HEK293T (cell line): Measurements from ENCODE around the gene DCTN3.

Source experiments
- BHLHE40 ChIP-seq: fragments of 450-650 bp; IDR thresholded peaks from 2 replicates; pipeline ENCODE4 v1.6.1; 2016; ENCODE audit warnings: mild to moderate bottlenecking, moderate library complexity, borderline replicate concordance
- CTBP1 ChIP-seq: fragments of 450-650 bp; IDR thresholded peaks from 2 replicates; pipeline ENCODE4 v1.6.1; 2016; ENCODE audit warnings: borderline replicate concordance
- FOXA1 ChIP-seq: fragments of 450-650 bp; IDR thresholded peaks from 2 replicates; pipeline ENCODE4 v1.6.1; 2016; ENCODE audit warnings: mild to moderate bottlenecking
- FOXM1 ChIP-seq: fragments of 450-650 bp; IDR thresholded peaks from 2 replicates; pipeline ENCODE4 v1.6.1; 2017; ENCODE audit warnings: mild to moderate bottlenecking, borderline replicate concordance
- LEF1 ChIP-seq: fragments of 450-650 bp; IDR thresholded peaks from 2 replicates; pipeline ENCODE4 v1.6.1; 2017; ENCODE audit warnings: mild to moderate bottlenecking, borderline replicate concordance
- NFRKB ChIP-seq: fragments of 450-650 bp; IDR thresholded peaks from 2 replicates; pipeline ENCODE4 v1.6.1; 2016; ENCODE audit warnings: mild to moderate bottlenecking, moderate library complexity
- SP1 ChIP-seq: fragments of 450-650 bp; IDR thresholded peaks from 2 replicates; pipeline ENCODE4 v1.6.1; 2017
- TARDBP ChIP-seq: fragments of 450-650 bp; IDR thresholded peaks from 2 replicates; pipeline ENCODE4 v1.6.1; 2016
- TF ChIP-seq, protein P1 (sequence below): fragments of 450-650 bp; IDR thresholded peaks from 2 replicates; pipeline ENCODE4 v1.6.1; 2016

DNA sequence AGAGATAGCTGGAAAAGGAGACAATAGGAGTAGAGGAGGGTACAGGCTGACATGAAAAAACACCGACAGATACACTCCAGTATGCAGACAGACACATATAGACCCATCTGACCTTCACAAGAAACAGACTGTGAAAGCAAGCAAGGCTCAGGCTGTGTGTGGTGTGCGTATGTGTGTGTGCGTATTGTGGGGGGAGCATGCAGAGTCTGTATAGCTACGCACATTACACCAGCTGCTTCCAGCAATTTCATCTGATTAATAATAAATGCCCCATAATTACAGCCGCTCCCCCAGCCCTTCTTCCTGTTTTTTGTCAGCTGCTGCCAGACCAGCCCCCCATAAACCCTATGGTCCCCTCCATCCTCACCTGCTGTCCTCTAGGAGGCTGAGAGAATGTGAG lies 37.5 kb downstream of the DCTN3 start:
- TF ChIP-seq NFRKB (no peak), SP1 (no peak), TARDBP (no peak), LEF1 (no peak), FOXA1 (no peak), BHLHE40 (no peak), CTBP1 (no peak), FOXM1 (no peak)
- TF ChIP-seq, protein P1, sequence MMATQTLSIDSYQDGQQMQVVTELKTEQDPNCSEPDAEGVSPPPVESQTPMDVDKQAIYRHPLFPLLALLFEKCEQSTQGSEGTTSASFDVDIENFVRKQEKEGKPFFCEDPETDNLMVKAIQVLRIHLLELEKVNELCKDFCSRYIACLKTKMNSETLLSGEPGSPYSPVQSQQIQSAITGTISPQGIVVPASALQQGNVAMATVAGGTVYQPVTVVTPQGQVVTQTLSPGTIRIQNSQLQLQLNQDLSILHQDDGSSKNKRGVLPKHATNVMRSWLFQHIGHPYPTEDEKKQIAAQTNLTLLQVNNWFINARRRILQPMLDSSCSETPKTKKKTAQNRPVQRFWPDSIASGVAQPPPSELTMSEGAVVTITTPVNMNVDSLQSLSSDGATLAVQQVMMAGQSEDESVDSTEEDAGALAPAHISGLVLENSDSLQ = no peak
